MCF 10A (cell line): ENCODE results near the gene ABHD2. TPM values are rescaled to one million over a fixed set of nuclear protein-coding genes. Genes with fewer than 3 reads are reported as not detected.
"Not testable (repeated sequence)": the region's sequence is repeated elsewhere in the genome, so short reads cannot be mapped to it uniquely, and the experiment has no call there.

Experiments
- BruUV-seq: library from RNA; stranded (reverse); fragments of 400-500 nt; replicated peaks from 2 replicates; lab custom pipeline; 2021; lab: Mats Ljungman, UMichigan
- CTCF ChIA-PET: fragments of 300-600 bp; sonication (Branson Sonifier 250); formaldehyde crosslinking; extraction: SDS; loops from one replicate; lab custom pipeline; 2021; ENCODE audit warnings: antibody characterized with exemption, inconsistent platforms; lab: Yijun Ruan, JAX
- POLR2A ChIA-PET: fragments of 300-600, 350-650 bp; sonication (Branson Sonifier 250); formaldehyde crosslinking; extraction: SDS; loops from one replicate; lab custom pipeline; 2020; ENCODE audit warnings: antibody characterized with exemption, inconsistent platforms; lab: Yijun Ruan, JAX
- DNase-seq: peaks from one replicate; pipeline ENCODE4 v3.0.0-alpha.2; 2018; ENCODE audit not compliant: unreplicated experiment
- H3K27ac Mint-ChIP-seq: one replicate; pipeline ENCODE4 v1.8.0; 2022; ENCODE audit warnings: mild to moderate bottlenecking, low read depth, mixed read lengths; ENCODE audit not compliant: unreplicated experiment
- H3K27me3 Mint-ChIP-seq: one replicate; pipeline ENCODE4 v1.8.0; 2022; ENCODE audit warnings: mixed read lengths; ENCODE audit not compliant: insufficient read depth, unreplicated experiment
- H3K36me3 Mint-ChIP-seq: one replicate; pipeline ENCODE4 v1.8.0; 2022; ENCODE audit warnings: mild to moderate bottlenecking, moderate library complexity, mixed read lengths; ENCODE audit not compliant: insufficient read depth, unreplicated experiment
- H3K4me1 Mint-ChIP-seq: one replicate; pipeline ENCODE4 v1.8.0; 2022; ENCODE audit warnings: mixed read lengths; ENCODE audit not compliant: insufficient read depth, unreplicated experiment
- H3K4me3 Mint-ChIP-seq: one replicate; pipeline ENCODE4 v1.8.0; 2022; ENCODE audit warnings: mild to moderate bottlenecking, moderate library complexity, mixed read lengths; ENCODE audit not compliant: unreplicated experiment
- H3K9me3 Mint-ChIP-seq: one replicate; pipeline ENCODE4 v1.8.0; 2022; ENCODE audit warnings: mixed read lengths; ENCODE audit not compliant: unreplicated experiment
- CTCF ChIP-seq: fragments of 200-600 bp; IDR thresholded peaks from one replicate; pipeline ENCODE4 v1.8.0; 2022; ENCODE audit warnings: antibody characterized with exemption, mild to moderate bottlenecking; ENCODE audit not compliant: unreplicated experiment
- intact Hi-C: fragments of 100-400 bp; cut with micrococcal nuclease; formaldehyde crosslinking; loops from 2 replicates; pipeline ENCODE4 v1.14.1; 2022
- total RNA-seq: library from RNA; stranded (reverse); gene quantifications from 2 replicates; pipeline ENCODE4 v1.2.3, GENCODE V29; 2022

ABHD2 gene
- total RNA-seq, 1 experiment from 2014 or later, result 47.7 TPM

- intact Hi-C loops, result no loop called here
- no peaks in the 10 kb centered on the region for H3K9me3 Mint-ChIP-seq
- H3K36me3 Mint-ChIP-seq, result peaks cover 12% of the 10 kb centered on the region
- ChIA-PET POLR2A (interaction anchor here (1.2 to 2.1 kb wide), 2 partner anchors 10 to 28 kb away, joined by 5 read pairs; no protein-coding TSS in a partner anchor), CTCF (interaction anchor here (0.7 to 3.1 kb wide), 4 partner anchors 10 to 1535 kb away, joined by 3 to 16 read pairs (median 6); no protein-coding TSS in a partner anchor)
- H3K4me3 Mint-ChIP-seq, result no peak overlapping the region
- H3K4me1 Mint-ChIP-seq, result peaks cover 11% of the 10 kb centered on the region
- TF ChIP-seq CTCF, result no peak
- DNase-seq, result no peak
- no peak overlapping the region for H3K27ac Mint-ChIP-seq
- no TSS peak for BruUV-seq
- no peaks in the 10 kb centered on the region for H3K27me3 Mint-ChIP-seq
Measured at GRCh38 chr15:89138999-89139612, 50.9 kb downstream of the ABHD2 start.

- no TSS peak for BruUV-seq
- Mint-ChIP-seq H3K4me1 (peaks cover 11% of the 10 kb centered on the region), H3K27me3 (no peaks in the 10 kb centered on the region), H3K27ac (no peak overlapping the region), H3K4me3 (no peak overlapping the region), H3K36me3 (peaks cover 12% of the 10 kb centered on the region), H3K9me3 (no peaks in the 10 kb centered on the region)
- DNase-seq, result no peak
- CTCF ChIA-PET, result interaction anchor here (1.4 kb wide), 2 partner anchors 11 to 38 kb away, joined by 7 to 8 read pairs; no protein-coding TSS in a partner anchor
- POLR2A ChIA-PET, result interaction anchor here (0.6 to 2.1 kb wide), 2 partner anchors 11 to 60 kb away, joined by 3 to 5 read pairs; no protein-coding TSS in a partner anchor
- intact Hi-C loops, result no loop called here
- no peak for TF ChIP-seq CTCF
Measured at GRCh38 chr15:89139613-89140499, 51.6 kb downstream of the ABHD2 start.

- no peak for DNase-seq
- peaks cover 11% of the 10 kb centered on the region for H3K4me1 Mint-ChIP-seq
- no peak for TF ChIP-seq CTCF
- ChIA-PET CTCF (interaction anchor here (1.4 kb wide), 1 partner anchor 37 kb away, joined by 8 read pairs; no protein-coding TSS in a partner anchor), POLR2A (no interaction called here)
- no TSS peak for BruUV-seq
- no peaks in the 10 kb centered on the region for H3K9me3 Mint-ChIP-seq
- intact Hi-C loops, result no loop called here
- no peak overlapping the region for H3K27ac Mint-ChIP-seq
- no peak overlapping the region for H3K4me3 Mint-ChIP-seq
- H3K27me3 Mint-ChIP-seq, result no peaks in the 10 kb centered on the region
- peaks cover 16% of the 10 kb centered on the region for H3K36me3 Mint-ChIP-seq
Measured at GRCh38 chr15:89140595-89140994, 52.3 kb downstream of the ABHD2 start.

- DNase-seq, H3K27me3 Mint-ChIP-seq, intact Hi-C loops, H3K9me3 Mint-ChIP-seq, H3K4me3 Mint-ChIP-seq, H3K27ac Mint-ChIP-seq, POLR2A ChIA-PET, BruUV-seq: not testable (repeated sequence)
- H3K36me3 Mint-ChIP-seq, result peaks cover 12% of the 10 kb centered on the region
- H3K4me1 Mint-ChIP-seq, result peaks cover 11% of the 10 kb centered on the region
- CTCF ChIA-PET, result interaction anchor here (1.2 to 1.4 kb wide), 2 partner anchors 11 to 37 kb away, joined by 8 read pairs; no protein-coding TSS in a partner anchor
Measured at GRCh38 chr15:89141159-89141558, 52.9 kb downstream of the ABHD2 start.
